ENCODE results near the gene STXBP3. TPM values are rescaled to one million over a fixed set of nuclear protein-coding genes. Genes with fewer than 3 reads are reported as not detected.

STXBP3 gene
- total RNA-seq, 2 donors from 2014 or later: 43.5 to 60.4 TPM

GRCh38 chr1:108716437-108717230 lies 29.8 kb upstream of the STXBP3 start:
- no peak for TF ChIP-seq CTCF (IDR thresholded peaks at IDR 0.05)
- intact Hi-C loops (cut with DNase I): no loop called here
- no peak overlapping the region for H3K27ac ChIP-seq
- no peaks in the 10 kb centered on the region for H3K36me3 ChIP-seq
- no peaks in the 10 kb centered on the region for H3K9me3 ChIP-seq
- no peak overlapping the region for H3K9ac ChIP-seq (ENCODE audit: low read depth in 2 of 2, low read length in 2 of 2)
- H3K27me3 ChIP-seq: no peaks in the 10 kb centered on the region
- DNase-seq: no peak
- H3K4me1 ChIP-seq: no peaks in the 10 kb centered on the region
- no peak overlapping the region for H3K4me3 ChIP-seq

GRCh38 chr1:108717774-108718316 lies 28.6 kb upstream of the STXBP3 start:
- Histone ChIP-seq H3K4me1 (no peaks in the 10 kb centered on the region), H3K9me3 (no peaks in the 10 kb centered on the region), H3K9ac (ENCODE audit: low read depth in 2 of 2, low read length in 2 of 2) (no peak overlapping the region), H3K27me3 (no peaks in the 10 kb centered on the region), H3K36me3 (no peaks in the 10 kb centered on the region), H3K4me3 (no peak overlapping the region), H3K27ac (no peak overlapping the region)
- TF ChIP-seq CTCF (IDR thresholded peaks at IDR 0.05): no peak
- intact Hi-C loops (cut with DNase I): no loop called here
- no peak for DNase-seq

GRCh38 chr1:108718927-108719655 lies 27.4 kb upstream of the STXBP3 start:
- H3K4me1 ChIP-seq: no peaks in the 10 kb centered on the region
- no peak overlapping the region for H3K4me3 ChIP-seq
- DNase-seq: no peak
- no peaks in the 10 kb centered on the region for H3K36me3 ChIP-seq
- no peak overlapping the region for H3K9ac ChIP-seq (ENCODE audit: low read depth in 2 of 2, low read length in 2 of 2)
- H3K27me3 ChIP-seq: no peaks in the 10 kb centered on the region
- H3K27ac ChIP-seq: no peak overlapping the region
- no peak for TF ChIP-seq CTCF (IDR thresholded peaks at IDR 0.05)
- intact Hi-C loops (cut with DNase I): no loop called here
- no peaks in the 10 kb centered on the region for H3K9me3 ChIP-seq

- Histone ChIP-seq H3K9me3 (no peaks in the 10 kb centered on the region), H3K27me3 (no peaks in the 10 kb centered on the region), H3K9ac (ENCODE audit: low read depth in 2 of 2, low read length in 2 of 2) (no peak overlapping the region), H3K36me3 (no peaks in the 10 kb centered on the region), H3K4me3 (no peak overlapping the region), H3K27ac (no peak overlapping the region), H3K4me1 (no peaks in the 10 kb centered on the region)
- no peak for TF ChIP-seq CTCF (IDR thresholded peaks at IDR 0.05)
- intact Hi-C loops (cut with DNase I): no loop called here
- DNase-seq: no peak
Measured at GRCh38 chr1:108719656-108720435, 26.6 kb upstream of the STXBP3 start.

- H3K9ac ChIP-seq (ENCODE audit: low read depth in 2 of 2, low read length in 2 of 2): no peak overlapping the region
- H3K27me3 ChIP-seq: no peaks in the 10 kb centered on the region
- DNase-seq: no peak
- no peaks in the 10 kb centered on the region for H3K36me3 ChIP-seq
- intact Hi-C loops (cut with DNase I): no loop called here
- no peak for TF ChIP-seq CTCF (IDR thresholded peaks at IDR 0.05)
- no peak overlapping the region for H3K4me3 ChIP-seq
- H3K27ac ChIP-seq: no peak overlapping the region
- no peaks in the 10 kb centered on the region for H3K4me1 ChIP-seq
- H3K9me3 ChIP-seq: no peaks in the 10 kb centered on the region
Measured at GRCh38 chr1:108722292-108722691, 24.2 kb upstream of the STXBP3 start.
